Stimulated activated CD4-positive, alpha-beta T cell treated with anti-CD3 and anti-CD28 coated beads, TNF-alpha, amount 100 ng/mL, for 1 hour (primary cell): ENCODE measurements around the gene ITGB4.
"Not testable (repeated sequence)": the region's sequence is repeated elsewhere in the genome, so short reads cannot be mapped to it uniquely, and the experiment has no call there.

ENCODE experiments used
- DNase-seq, 3 donors: peaks; one replicate each; pipeline ENCODE4 v3.0.0-alpha.2; 2020; ENCODE audit warnings: low read depth in 3 of 3, low spot score in 1 of 3

Gene ITGB4

GRCh38 chr17:75752802-75753513 lies 31.7 kb downstream of the ITGB4 start:
- DNase-seq = no peak

GRCh38 chr17:75753514-75754377 lies 32.5 kb downstream of the ITGB4 start:
- DNase-seq = peak in 2 of 3 donors; percentile 50 to 58

DNA sequence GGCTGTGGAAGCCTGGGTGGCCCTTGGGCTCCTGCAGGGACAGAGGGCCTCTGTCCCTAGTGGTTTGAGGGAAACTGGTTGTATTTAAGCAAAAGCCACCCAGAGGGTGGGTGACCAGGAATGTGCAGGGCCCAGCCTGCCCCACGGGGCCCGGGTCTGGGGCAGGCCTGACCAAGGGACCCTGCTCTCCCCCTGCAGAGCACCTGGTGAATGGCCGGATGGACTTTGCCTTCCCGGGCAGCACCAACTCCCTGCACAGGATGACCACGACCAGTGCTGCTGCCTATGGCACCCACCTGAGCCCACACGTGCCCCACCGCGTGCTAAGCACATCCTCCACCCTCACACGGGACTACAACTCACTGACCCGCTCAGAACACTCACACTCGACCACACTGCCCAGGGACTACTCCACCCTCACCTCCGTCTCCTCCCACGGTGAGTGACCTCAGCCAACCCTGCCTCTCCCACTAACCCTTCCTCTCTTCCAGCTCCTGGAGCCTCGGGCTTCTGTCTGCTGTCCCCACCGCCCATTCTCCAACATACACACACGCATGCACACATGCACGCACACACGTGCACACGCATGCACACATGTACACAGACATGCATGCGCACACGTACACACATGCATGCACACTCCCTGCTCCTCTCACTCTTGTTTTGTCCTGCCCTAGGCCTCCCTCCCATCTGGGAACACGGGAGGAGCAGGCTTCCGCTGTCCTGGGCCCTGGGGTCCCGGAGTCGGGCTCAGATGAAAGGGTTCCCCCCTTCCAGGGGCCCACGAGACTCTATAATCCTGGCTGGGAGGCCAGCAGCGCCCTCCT lies 33.3 kb downstream of the ITGB4 start:
- no peak for DNase-seq

GRCh38 chr17:75755205-75755901 lies 34.1 kb downstream of the ITGB4 start:
- no peak for DNase-seq

GRCh38 chr17:75755990-75756389 lies 34.7 kb downstream of the ITGB4 start:
- DNase-seq = no peak

- DNase-seq = no peak
These were observed 35.3 kb downstream of the ITGB4 start for GRCh38 chr17:75756451-75757085.

GRCh38 chr17:75757086-75757681 lies 35.9 kb downstream of the ITGB4 start:
- DNase-seq = no peak

DNA sequence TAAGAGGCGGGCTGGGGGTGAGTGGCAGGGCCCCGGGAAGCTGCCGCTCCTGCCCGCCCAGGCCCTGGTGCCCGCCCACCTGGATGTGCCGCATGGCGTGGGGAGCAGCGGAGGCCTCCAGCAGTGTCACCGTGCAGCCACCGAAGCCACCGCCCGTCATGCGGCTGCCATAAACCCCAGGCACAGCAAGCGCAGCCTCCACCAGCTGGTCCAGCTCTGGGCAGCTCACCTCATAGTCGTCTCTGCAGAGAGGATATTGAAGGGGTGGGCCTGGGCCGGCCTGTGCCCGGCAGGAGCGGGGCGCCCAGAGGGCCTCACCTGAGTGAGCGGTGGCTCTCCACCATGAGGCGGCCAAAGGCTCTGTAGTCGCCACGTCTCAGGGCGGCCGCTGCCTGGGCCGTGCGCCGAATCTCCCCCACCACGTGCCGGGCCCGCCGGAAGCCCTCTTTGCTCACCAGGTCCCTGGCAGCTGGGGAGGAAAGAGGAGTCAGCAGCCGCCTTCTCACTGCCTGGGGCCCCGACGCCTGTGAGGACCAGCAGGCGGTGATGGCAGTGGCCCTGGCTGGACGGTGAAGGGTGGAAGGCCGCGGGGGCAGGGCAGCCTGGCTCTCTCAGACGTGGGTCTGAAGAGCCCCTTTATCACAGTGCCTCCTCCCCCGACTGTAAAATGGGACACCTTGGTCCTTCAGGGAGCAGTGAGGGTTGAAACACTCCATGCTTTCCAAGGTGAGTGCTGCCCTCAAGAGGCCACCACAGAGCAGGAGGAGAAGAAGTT lies 37.1 kb downstream of the ITGB4 start:
- DNase-seq = no peak

GRCh38 chr17:75759457-75759856 lies 38.2 kb downstream of the ITGB4 start:
- no peak for DNase-seq

DNA sequence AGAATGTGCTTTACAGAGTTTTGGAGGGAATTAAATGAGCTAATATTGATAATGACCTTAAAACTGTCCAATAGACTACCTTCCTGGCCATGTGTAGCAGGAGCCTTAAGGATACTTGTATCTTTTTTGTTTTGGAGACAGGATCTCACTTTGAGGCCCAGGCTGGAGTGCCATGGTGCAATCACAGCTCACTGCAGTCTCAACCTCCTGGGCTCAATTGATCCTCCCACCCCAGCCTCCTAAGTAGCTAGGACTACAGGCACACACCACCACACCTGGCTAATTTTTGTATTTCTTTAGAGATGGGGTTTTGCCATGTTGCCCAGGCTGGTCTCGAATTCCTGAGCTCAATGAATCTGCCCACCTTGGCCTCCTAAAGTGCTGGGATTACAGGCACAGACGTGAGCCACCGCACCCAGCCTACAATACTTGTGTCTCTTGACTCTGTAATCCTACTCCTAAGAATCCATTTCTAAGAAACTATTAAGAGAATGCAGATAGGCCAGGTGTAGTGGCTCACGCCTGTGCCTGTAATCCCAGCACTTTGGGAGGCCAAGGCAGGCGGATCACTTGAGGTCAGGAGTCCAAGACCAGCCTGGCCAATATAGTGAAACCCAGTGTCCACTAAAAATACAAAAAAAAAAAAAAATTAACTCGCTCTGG lies 38.9 kb downstream of the ITGB4 start:
- DNase-seq = not testable (repeated sequence)

DNA sequence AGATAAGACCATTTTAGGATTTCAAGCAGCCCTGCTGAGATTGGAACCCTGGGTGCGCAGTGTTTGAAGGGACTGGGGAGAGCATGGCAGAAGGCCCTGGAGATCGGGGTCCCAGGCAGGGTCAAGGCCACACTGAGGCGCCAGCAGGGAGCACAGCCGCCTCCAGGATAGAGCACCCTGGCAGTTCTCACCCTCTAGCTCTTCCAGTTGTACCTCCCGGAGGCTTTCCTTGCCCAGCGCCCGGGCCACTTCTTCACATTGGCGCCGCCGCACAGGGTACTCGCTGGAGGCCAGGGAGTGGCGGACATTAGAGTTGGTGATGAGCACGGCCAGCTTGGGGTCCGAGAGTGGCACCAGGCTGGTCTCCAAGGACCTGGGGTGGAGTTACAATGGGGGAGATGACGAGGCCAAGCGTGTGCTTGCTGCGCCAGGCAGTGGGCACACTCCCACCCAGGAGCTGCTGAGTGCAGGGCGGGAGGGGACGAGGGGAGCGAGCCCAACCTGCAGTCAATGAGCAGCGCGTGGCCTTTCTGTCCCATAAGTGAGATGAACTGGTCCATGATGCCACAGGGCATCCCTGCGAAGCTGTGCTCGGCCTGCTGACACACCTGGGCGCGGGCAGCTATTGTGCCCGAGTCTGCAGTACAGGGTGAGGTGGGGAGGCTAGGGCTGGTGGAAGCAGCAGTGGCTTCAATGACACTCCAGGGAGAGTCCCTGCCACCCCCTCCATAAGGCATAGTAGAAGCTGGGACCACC lies 41.4 kb downstream of the ITGB4 start:
- no peak for DNase-seq

GRCh38 chr17:75763269-75763607 lies 42.0 kb downstream of the ITGB4 start:
- no peak for DNase-seq

GRCh38 chr17:75763613-75764416 lies 42.6 kb downstream of the ITGB4 start:
- DNase-seq = no peak

DNA sequence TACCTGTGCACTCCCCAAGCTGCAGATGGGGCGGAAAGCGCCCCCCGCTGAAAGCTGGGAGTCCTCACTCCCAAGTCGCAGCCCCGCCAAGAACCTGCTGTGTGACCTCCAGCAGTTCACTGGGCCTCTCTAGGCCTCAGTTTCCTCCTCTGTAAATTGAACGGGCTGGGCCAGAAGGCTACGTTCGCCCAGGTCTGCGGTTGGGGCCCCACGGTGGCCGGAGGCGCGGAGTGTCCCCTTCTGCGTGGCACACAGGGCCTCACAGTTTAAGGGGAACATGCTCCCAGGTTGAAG lies 43.1 kb downstream of the ITGB4 start:
- no peak for DNase-seq

- DNase-seq = peak; percentile 48 to 59 (median 55)
These were observed 43.6 kb downstream of the ITGB4 start, which contains the start of gene GALK1 for GRCh38 chr17:75764711-75765421. TSS of gene GALK1 (minus strand) at chr17:75765192. CDS start at chr17:75765136, 56 bp downstream.

GRCh38 chr17:75765981-75766380 lies 44.7 kb downstream of the ITGB4 start:
- DNase-seq = no peak

- DNase-seq = no peak
These were observed 46.6 kb downstream of the ITGB4 start for GRCh38 chr17:75767881-75768280.
